ENCODE measurements around the gene MORN5.

MORN5 gene

DNA sequence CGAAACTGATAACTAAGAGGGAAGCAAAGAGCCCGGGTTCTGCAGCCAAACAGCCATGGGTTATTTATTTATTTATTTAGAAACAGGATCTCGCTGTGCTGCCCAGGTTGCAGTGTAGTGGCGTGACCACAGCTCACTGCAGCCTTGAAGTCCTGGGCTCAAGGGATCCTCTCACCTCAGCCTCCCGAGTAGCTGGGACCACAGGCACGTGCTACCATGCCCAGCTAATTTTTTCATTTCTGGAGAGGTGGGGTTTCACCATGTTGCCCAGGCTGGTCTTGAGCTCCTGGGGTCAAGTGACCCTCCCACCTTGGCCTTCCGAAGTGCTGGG is 24.2 kb upstream of the MORN5 start:
- no peak for TF ChIP-seq CTCF (IDR thresholded peaks at IDR 0.05; ENCODE audit: control insufficient read depth, extremely low read depth, insufficient read depth)
- DNase-seq (ENCODE audit: low read depth): no peak
- no peak overlapping the region for H3K4me3 ChIP-seq (ENCODE audit: low read depth, low read length)

DNA sequence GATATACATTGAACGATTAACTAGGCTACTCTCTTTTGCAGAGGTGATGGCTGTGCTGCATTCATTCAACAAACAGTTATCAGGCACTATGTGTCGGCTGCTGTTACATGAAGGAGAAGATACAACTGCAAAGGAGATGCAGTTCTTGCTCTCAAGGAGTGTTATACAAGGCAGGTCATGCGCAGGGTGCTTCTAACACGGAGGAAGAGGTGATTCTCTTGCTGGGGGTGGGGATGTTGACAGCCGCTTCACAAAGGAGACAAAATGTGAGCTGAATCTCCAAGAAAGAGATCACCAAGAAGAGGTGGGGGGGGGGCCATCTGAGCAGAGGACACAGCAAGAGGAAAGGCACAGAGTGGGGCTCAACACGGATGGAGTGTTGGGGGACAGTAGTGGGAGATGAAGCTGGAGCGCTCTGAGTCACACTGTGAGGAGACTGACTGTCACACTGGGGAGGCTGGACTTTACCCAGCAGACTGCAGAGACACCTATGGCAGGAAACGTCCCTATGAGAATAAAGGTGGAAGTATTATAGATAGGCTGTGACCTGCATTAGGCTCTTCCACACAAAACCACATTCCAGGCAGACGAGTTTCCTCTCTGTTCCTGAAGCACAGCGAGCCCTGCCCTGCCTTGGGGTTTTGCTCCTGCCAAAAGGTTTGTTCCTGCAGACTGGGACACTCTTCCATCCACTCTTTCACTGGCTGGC is 21.0 kb upstream of the MORN5 start:
- no peak for TF ChIP-seq CTCF (IDR thresholded peaks at IDR 0.05; ENCODE audit: control insufficient read depth, extremely low read depth, insufficient read depth)
- H3K4me3 ChIP-seq (ENCODE audit: low read depth, low read length): no peak overlapping the region
- DNase-seq (ENCODE audit: low read depth): no peak

GRCh38 chr9:122140368-122141193 is 19.1 kb upstream of the MORN5 start:
- no peak for TF ChIP-seq CTCF (IDR thresholded peaks at IDR 0.05; ENCODE audit: control insufficient read depth, extremely low read depth, insufficient read depth)
- H3K4me3 ChIP-seq (ENCODE audit: low read depth, low read length): no peak overlapping the region
- DNase-seq (ENCODE audit: low read depth): no peak

GRCh38 chr9:122141671-122142070 is 18.0 kb upstream of the MORN5 start:
- TF ChIP-seq CTCF (IDR thresholded peaks at IDR 0.05; ENCODE audit: control insufficient read depth, extremely low read depth, insufficient read depth): no peak
- H3K4me3 ChIP-seq (ENCODE audit: low read depth, low read length): no peak overlapping the region
- DNase-seq (ENCODE audit: low read depth): no peak

DNA sequence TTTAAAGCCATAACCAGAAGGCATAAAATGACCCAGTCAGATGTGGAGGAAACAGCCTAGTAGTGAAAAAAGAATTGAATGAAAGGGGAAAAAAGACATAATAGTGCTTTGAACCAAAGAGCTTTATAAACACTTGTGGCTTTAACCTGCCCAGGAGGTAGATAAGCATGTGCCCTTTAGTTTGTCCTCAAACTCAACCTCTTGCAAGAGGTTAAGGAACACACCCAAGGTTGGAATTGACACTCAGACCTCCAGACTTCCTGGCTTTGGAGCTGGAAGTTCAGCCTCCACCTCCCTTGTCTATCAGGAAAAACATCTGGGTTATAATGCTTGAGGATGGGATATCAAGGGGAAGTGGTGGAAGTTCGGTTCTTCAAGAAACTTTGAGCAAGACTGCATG is 16.4 kb upstream of the MORN5 start:
- DNase-seq (ENCODE audit: low read depth): no peak

GRCh38 chr9:122143876-122144405 is 15.8 kb upstream of the MORN5 start:
- DNase-seq (ENCODE audit: low read depth): no peak
- no peak overlapping the region for H3K4me3 ChIP-seq (ENCODE audit: low read depth, low read length)
- no peak for TF ChIP-seq CTCF (IDR thresholded peaks at IDR 0.05; ENCODE audit: control insufficient read depth, extremely low read depth, insufficient read depth)

More for the DNA sequence above, 16.4 kb upstream of the MORN5 start:
- no peak overlapping the region for H3K4me3 ChIP-seq (ENCODE audit: low read depth, low read length)
- no peak for TF ChIP-seq CTCF (IDR thresholded peaks at IDR 0.05; ENCODE audit: control insufficient read depth, extremely low read depth, insufficient read depth)
